Activated naive CD4-positive, alpha-beta T cell treated with anti-CD3 and anti-CD28 coated beads for 36 hours (primary cell): ENCODE results near the gene TMEM221. TPM values are rescaled to one million over a fixed set of nuclear protein-coding genes. Genes with fewer than 3 reads are reported as not detected.
A peak's percentile ranks its signal among the peaks of the same experiment; 100 is the strongest.

Experiments
- CTCF ChIA-PET: fragments of 350-600 bp; sonication (Branson Sonifier 250); formaldehyde crosslinking; loops from one replicate; lab custom pipeline; 2021; ENCODE audit warnings: antibody characterized with exemption; lab: Charles Lee
- DNase-seq: peaks from one replicate; pipeline ENCODE4 v3.0.0-alpha.2; 2020
- H3K27ac Mint-ChIP-seq: one replicate; pipeline ENCODE4 v1.8.0; 2021; ENCODE audit warnings: mild to moderate bottlenecking, mixed read lengths
- H3K27me3 Mint-ChIP-seq: one replicate; pipeline ENCODE4 v1.8.0; 2021; ENCODE audit warnings: low read depth, mixed read lengths
- H3K36me3 Mint-ChIP-seq: one replicate; pipeline ENCODE4 v1.8.0; 2021; ENCODE audit warnings: low read depth, mixed read lengths
- H3K4me1 Mint-ChIP-seq: one replicate; pipeline ENCODE4 v1.8.0; 2021; ENCODE audit warnings: low read depth, mixed read lengths
- H3K4me3 Mint-ChIP-seq: one replicate; pipeline ENCODE4 v1.8.0; 2021; ENCODE audit warnings: mild to moderate bottlenecking, moderate library complexity, mixed read lengths
- H3K9me3 Mint-ChIP-seq: one replicate; pipeline ENCODE4 v1.8.0; 2021; ENCODE audit warnings: mixed read lengths
- intact Hi-C: fragments of 100-400 bp; cut with micrococcal nuclease; formaldehyde crosslinking; loops from one replicate; pipeline ENCODE4 v1.15.1; 2023
- total RNA-seq, 2 experiments: library from RNA; stranded (reverse); gene quantifications; one replicate each; pipeline ENCODE4 v1.2.3, GENCODE V29; 2021

TMEM221 gene
- total RNA-seq, 2 experiments from 2014 or later, result not detected

DNA sequence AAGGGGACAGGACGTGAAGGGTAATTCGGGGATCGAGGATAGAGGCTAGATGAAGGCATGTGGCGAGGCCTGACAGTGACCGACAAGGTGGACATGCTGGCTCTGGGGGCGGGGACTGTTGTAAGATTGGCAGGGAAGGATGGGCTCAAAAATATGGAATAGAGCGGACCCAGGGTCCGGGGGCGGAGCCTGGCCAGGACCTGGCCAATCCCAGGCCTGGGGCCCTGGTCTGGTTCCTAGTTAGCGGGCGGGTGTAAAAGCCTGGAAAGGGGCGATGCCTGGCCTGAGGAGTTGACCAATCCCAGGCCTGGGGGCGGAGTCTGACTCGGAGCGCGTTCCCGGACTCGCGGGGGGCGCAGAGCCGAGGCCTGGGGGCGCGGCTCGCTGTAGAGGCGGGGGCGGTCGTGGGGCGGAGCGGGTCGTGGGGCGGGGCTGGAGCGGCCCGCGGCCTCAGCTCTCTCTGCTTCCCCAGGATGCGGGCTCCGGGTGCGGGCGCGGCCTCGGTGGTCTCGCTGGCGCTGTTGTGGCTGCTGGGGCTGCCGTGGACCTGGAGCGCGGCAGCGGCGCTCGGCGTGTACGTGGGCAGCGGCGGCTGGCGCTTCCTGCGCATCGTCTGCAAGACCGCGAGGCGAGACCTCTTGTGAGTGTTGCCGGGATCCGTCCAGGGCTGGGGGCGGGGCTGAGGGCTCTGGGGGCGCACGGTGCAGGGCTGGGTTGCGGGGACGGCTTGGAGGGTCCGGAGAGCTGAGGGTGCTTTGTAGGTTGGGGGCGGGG lies 21.8 kb upstream of the TMEM221 start, which contains the start of gene SLC27A1:
Gene SLC27A1 (plus strand): TSS at position 457 of the 774 bp plus-strand sequence. CDS start 17 bp downstream, at position 474.
- Mint-ChIP-seq H3K27ac (peak within 1 kb of the TSS; percentile 10), H3K27me3 (no peaks in the 10 kb centered on the region), H3K36me3 (no peaks in the 10 kb centered on the region), H3K9me3 (no peaks in the 10 kb centered on the region), H3K4me3 (peak within 1 kb of the TSS; percentile 84), H3K4me1 (peaks cover 26% of the 10 kb centered on the region)
- DNase-seq, result peak; percentile 90
- intact Hi-C loops, result loop anchor here (1.0 to 5.0 kb wide), 4 partner anchors 85 to 462 kb away; partner anchors contain the start of genes CCDC124, COLGALT1, DDA1 and RPL18A
- CTCF ChIA-PET, result interaction anchor here (0.5 to 2.1 kb wide), 3 partner anchors 23 to 210 kb away, joined by 4 to 14 read pairs (median 4); no protein-coding TSS in a partner anchor

- no peaks in the 10 kb centered on the region for H3K27me3 Mint-ChIP-seq
- peaks cover 26% of the 10 kb centered on the region for H3K4me1 Mint-ChIP-seq
- no peaks in the 10 kb centered on the region for H3K36me3 Mint-ChIP-seq
- no peaks in the 10 kb centered on the region for H3K9me3 Mint-ChIP-seq
- peak overlapping the region; percentile 84 for H3K4me3 Mint-ChIP-seq
- DNase-seq, result peak; percentile 92
- H3K27ac Mint-ChIP-seq, result peak overlapping the region; percentile 10
- intact Hi-C loops, result loop anchor here (1.0 to 5.0 kb wide), 6 partner anchors 19 to 463 kb away; partner anchors contain the start of genes CCDC124, COLGALT1, DDA1 and PGLS
- CTCF ChIA-PET, result interaction anchor here (0.5 to 0.8 kb wide), 2 partner anchors 28 to 87 kb away, joined by 4 to 6 read pairs; no protein-coding TSS in a partner anchor
Observed at GRCh38 chr19:17469481-17470067, 21.1 kb upstream of the TMEM221 start.

DNA sequence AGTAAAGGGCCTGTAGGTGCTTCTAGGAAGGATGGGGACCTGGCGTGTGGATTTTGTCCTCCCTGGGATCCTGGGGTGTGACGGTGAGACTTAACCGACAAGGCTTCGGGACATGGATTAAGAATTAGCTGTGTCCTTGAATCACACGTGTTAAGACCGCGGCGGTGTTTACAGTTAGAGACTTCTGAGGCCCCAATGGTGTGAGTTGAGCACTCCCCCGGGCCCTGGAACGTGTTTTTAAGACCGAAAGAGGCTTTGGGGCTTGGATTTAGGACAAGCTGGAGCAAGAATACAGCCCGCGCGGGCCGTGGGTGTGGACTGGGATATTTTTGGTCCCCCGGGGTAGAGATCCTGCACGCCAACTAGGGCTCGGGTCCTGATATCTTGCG lies 20.6 kb upstream of the TMEM221 start:
- H3K9me3 Mint-ChIP-seq, result no peaks in the 10 kb centered on the region
- intact Hi-C loops, result loop anchor here (1.0 kb wide), 2 partner anchors 19 to 42 kb away; partner anchors contain the start of gene PGLS
- peaks cover 26% of the 10 kb centered on the region for H3K4me1 Mint-ChIP-seq
- H3K27me3 Mint-ChIP-seq, result no peaks in the 10 kb centered on the region
- H3K27ac Mint-ChIP-seq, result no peak overlapping the region
- H3K4me3 Mint-ChIP-seq, result peak overlapping the region; percentile 84
- CTCF ChIA-PET, result interaction anchor here (0.5 to 0.8 kb wide), 2 partner anchors 27 to 86 kb away, joined by 4 to 6 read pairs; no protein-coding TSS in a partner anchor
- no peak for DNase-seq
- H3K36me3 Mint-ChIP-seq, result no peaks in the 10 kb centered on the region

GRCh38 chr19:17468302-17469091 lies 20.0 kb upstream of the TMEM221 start:
- H3K27ac Mint-ChIP-seq, result no peak overlapping the region
- DNase-seq, result no peak
- peak overlapping the region; percentile 84 for H3K4me3 Mint-ChIP-seq
- no peaks in the 10 kb centered on the region for H3K27me3 Mint-ChIP-seq
- H3K4me1 Mint-ChIP-seq, result peaks cover 26% of the 10 kb centered on the region
- intact Hi-C loops, result loop anchor here (1.0 kb wide), 2 partner anchors 18 to 43 kb away; partner anchors contain the start of gene PGLS
- H3K36me3 Mint-ChIP-seq, result no peaks in the 10 kb centered on the region
- CTCF ChIA-PET, result interaction anchor here (0.6 to 2.0 kb wide), 3 partner anchors 27 to 224 kb away, joined by 3 to 6 read pairs (median 5); partner anchors contain the start of gene CCDC194
- no peaks in the 10 kb centered on the region for H3K9me3 Mint-ChIP-seq

GRCh38 chr19:17467471-17468301 lies 19.2 kb upstream of the TMEM221 start:
- no peak overlapping the region for H3K4me3 Mint-ChIP-seq
- no peak for DNase-seq
- peaks cover 18% of the 10 kb centered on the region for H3K4me1 Mint-ChIP-seq
- no peaks in the 10 kb centered on the region for H3K9me3 Mint-ChIP-seq
- H3K36me3 Mint-ChIP-seq, result no peaks in the 10 kb centered on the region
- H3K27ac Mint-ChIP-seq, result no peak overlapping the region
- CTCF ChIA-PET, result interaction anchor here (0.6 to 2.0 kb wide), 8 partner anchors 25 to 577 kb away, joined by 3 to 5 read pairs (median 4); partner anchors contain the start of gene CCDC194
- intact Hi-C loops, result no loop called here
- H3K27me3 Mint-ChIP-seq, result no peaks in the 10 kb centered on the region

DNA sequence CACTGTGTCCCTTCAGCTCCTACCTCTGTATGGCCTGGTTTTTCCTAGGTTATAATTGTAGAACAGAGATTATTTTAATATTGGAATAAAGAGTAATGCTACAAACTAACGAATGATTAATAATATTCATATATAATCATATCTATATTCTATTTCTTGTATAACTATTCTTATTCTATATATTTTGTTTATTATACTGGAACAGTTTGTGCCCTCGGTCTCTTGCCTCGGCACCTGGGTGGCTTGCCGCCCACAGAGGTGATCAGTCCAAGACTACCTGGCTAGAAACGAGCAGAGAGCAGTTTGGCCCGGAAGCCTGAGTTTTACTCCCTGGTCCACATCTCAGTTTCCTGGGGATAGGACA lies 18.0 kb upstream of the TMEM221 start:
- Mint-ChIP-seq H3K4me1 (peaks cover 18% of the 10 kb centered on the region), H3K9me3 (no peaks in the 10 kb centered on the region), H3K27ac (no peak overlapping the region), H3K4me3 (no peak overlapping the region), H3K27me3 (no peaks in the 10 kb centered on the region), H3K36me3 (no peaks in the 10 kb centered on the region)
- CTCF ChIA-PET, result interaction anchor here (0.6 to 2.1 kb wide), 16 partner anchors 9 to 227 kb away, joined by 3 to 9 read pairs (median 4); partner anchors contain the start of genes BST2, CCDC194 and MVB12A
- no peak for DNase-seq
- intact Hi-C loops, result loop anchor here (1.0 kb wide), 6 partner anchors 13 to 120 kb away; no protein-coding TSS in a partner anchor

DNA sequence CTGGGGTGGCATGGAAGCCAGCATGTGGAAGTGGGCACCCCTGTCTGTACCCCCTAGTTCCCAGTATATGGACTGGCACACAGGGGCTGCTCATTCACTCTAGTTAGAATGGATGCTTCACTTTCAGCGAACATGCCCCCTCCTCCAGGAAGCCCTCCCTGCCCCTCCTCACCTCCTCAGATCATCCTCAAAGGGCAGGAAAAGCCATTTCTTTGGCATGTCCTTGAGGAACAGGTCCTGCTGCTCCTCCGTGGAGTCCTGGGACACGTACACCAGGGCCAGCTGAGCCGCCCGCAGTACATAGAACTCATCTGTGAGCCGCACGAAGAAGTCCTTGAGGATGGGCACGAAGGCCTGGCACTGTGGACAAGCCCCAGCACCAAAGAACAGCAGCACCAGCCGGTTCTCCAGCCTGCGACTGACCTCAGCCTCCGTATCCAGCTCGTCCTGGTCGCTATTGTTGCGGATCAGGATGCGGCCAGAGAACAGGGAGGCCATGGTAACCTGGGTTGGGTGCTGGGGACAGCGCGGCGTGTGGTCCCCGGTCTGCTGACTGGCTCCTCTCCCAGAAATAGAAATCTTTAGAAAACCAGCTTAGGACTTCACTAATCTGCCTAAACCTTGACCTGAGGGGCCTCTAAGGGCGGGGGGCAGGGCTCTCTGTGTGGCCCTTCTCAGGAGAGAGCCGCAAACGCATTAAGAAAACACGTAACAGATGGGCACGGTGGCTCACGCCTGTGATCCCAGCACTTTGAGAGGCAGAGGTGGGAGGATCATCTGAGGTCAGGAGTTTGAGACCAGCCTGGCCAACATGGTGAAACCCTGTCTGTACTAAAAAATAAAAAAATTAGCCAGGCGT lies 12.1 kb upstream of the TMEM221 start, which contains the start of gene NXNL1:
Gene NXNL1 (minus strand): TSS at position 555 of the 859 bp plus-strand sequence. CDS start 57 bp downstream, at position 498.
- Mint-ChIP-seq H3K27me3 (peaks cover 22% of the 10 kb centered on the region), H3K27ac (no peak within 1 kb of the TSS), H3K4me3 (no peak within 1 kb of the TSS), H3K4me1 (no peaks in the 10 kb centered on the region), H3K9me3 (no peaks in the 10 kb centered on the region), H3K36me3 (no peaks in the 10 kb centered on the region)
- DNase-seq, result no peak
- CTCF ChIA-PET, result interaction anchor here (0.6 to 1.4 kb wide), 2 partner anchors 74 to 112 kb away, joined by 3 to 4 read pairs; no protein-coding TSS in a partner anchor
- intact Hi-C loops, result no loop called here

- CTCF ChIA-PET, result interaction anchor here (0.6 to 1.4 kb wide), 2 partner anchors 30 to 73 kb away, joined by 4 to 5 read pairs; no protein-coding TSS in a partner anchor
- no peak overlapping the region for H3K27ac Mint-ChIP-seq
- intact Hi-C loops, result no loop called here
- H3K36me3 Mint-ChIP-seq, result no peaks in the 10 kb centered on the region
- H3K4me1 Mint-ChIP-seq, result peaks cover 2% of the 10 kb centered on the region
- no peak overlapping the region for H3K4me3 Mint-ChIP-seq
- H3K27me3 Mint-ChIP-seq, result peaks cover 32% of the 10 kb centered on the region
- no peaks in the 10 kb centered on the region for H3K9me3 Mint-ChIP-seq
- DNase-seq, result no peak
Observed at GRCh38 chr19:17458970-17459369, 10.5 kb upstream of the TMEM221 start.

GRCh38 chr19:17457616-17458015 lies 9.1 kb upstream of the TMEM221 start:
- Mint-ChIP-seq H3K4me3 (no peak overlapping the region), H3K27me3 (peaks cover 37% of the 10 kb centered on the region), H3K9me3 (no peaks in the 10 kb centered on the region), H3K36me3 (no peaks in the 10 kb centered on the region), H3K4me1 (peaks cover 6% of the 10 kb centered on the region), H3K27ac (no peak overlapping the region)
- intact Hi-C loops, result no loop called here
- no peak for DNase-seq
- CTCF ChIA-PET, result interaction anchor here (0.6 to 1.0 kb wide), 2 partner anchors 8 to 39 kb away, joined by 3 to 4 read pairs; no protein-coding TSS in a partner anchor

DNA sequence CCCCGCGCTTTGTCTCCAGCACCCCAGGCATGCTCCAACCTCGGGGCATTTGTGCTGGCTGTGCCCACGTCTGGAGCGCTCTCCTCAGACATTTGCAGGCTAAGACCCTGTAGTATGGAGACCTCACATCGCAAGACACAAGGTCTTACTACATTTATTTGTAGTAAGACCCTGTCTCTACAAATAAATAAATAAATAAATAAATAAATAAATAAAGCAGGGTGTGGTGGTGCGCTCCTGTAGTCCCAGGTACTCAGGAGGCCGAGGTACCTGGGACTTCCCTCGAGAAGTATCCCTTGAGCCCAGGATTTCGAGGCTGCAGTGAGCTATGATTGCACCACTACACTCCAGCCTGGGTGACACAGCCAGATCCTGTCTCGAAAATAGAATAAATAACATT lies 7.7 kb upstream of the TMEM221 start:
- Mint-ChIP-seq H3K36me3 (no peaks in the 10 kb centered on the region), H3K4me1 (peaks cover 6% of the 10 kb centered on the region), H3K9me3 (no peaks in the 10 kb centered on the region), H3K4me3 (no peak overlapping the region), H3K27ac (no peak overlapping the region), H3K27me3 (peaks cover 37% of the 10 kb centered on the region)
- intact Hi-C loops, result no loop called here
- no peak for DNase-seq
- CTCF ChIA-PET, result no interaction called here
